ENCODE results near the gene GXYLT2. TPM values are rescaled to one million over a fixed set of nuclear protein-coding genes. Genes with fewer than 3 reads are reported as not detected.

The GXYLT2 gene
- total and polyA plus RNA-seq, 2 experiments from 2014 or later = 2.0 to 5.8 TPM

DNA sequence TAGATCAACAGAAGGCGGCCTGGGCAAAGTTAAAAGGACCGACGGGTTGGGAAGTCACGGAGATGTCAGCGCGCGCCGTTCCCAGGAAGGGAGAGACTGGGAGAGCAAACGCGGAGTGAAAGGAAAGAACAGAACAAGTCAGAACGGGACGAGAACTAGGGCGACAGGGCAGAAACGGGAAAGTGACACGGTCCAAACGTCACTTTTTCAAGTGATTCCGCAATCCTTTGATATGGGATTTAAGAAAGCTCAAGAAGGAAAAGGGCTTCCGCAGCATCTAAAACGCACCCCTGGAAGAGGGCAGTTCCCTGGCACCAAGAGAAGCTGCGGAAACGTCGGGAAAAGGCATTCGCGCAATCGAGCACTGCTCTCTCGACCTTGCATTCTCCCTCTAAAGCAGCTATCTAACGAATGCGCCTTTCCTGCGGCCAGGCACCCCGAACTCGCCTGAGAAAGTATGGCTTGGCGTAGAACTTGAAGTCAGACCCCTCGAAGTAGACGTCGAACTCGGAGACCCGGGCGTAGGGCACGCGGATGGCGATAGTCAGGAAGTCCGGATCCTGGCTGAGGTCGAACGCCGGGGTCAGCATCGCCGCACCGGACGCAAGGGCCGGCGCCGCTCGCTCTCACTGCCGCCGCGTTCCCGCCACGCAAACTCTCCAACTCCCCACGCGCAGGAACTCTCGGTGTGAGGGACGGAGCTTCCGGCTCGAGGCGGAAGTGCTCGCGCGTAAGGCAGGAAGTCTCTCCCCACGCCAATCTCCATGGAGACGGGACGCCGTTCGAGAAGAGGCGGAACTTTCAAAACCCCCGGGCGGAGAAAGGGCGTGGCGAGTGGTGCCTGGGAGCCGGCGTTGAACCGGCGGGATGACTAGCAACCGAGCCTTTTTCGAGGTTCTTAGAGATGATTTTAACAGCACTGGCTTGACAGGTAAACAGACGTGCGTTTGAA lies 39.8 kb upstream of the GXYLT2 start, which contains the start of gene SHQ1:
TSS of gene SHQ1 (minus strand) at position 695 of the 952 bp plus-strand sequence. CDS start at position 590, 105 bp downstream.
- ATAC-seq = peak; percentile 96
- Mint-ChIP-seq H3K36me3 (ENCODE audit: low read depth) (peaks cover 4% of the 10 kb centered on the region; the same call in 2 of the 3 replicates), H3K27me3 (ENCODE audit: insufficient read depth, low read depth, poor library complexity) (peaks cover 16% of the 10 kb centered on the region), H3K4me1 (peaks cover 20% of the 10 kb centered on the region), H3K4me3 (peak within 1 kb of the TSS; percentile 86), H3K9me3 (no peaks in the 10 kb centered on the region; the same call in 2 of the 3 replicates), H3K27ac (peak within 1 kb of the TSS; percentile 25; the same call in 1 of the 2 replicates)
- Histone ChIP-seq H4K20me1 (replicated peaks; ENCODE audit: insufficient read depth) (peaks cover 8% of the 10 kb centered on the region), H3K4me3 (peak within 1 kb of the TSS; percentile 80), H3K4me1 (ENCODE audit: insufficient read depth) (peaks cover 9% of the 10 kb centered on the region), H3K79me2 (replicated peaks; ENCODE audit: insufficient read depth) (peaks cover 35% of the 10 kb centered on the region), H3K9me2 (ENCODE audit: insufficient read depth) (no peaks in the 10 kb centered on the region), H3F3A (replicated peaks; ENCODE audit: low read depth) (no peaks in the 10 kb centered on the region), H3K36me3 (ENCODE audit: insufficient read depth) (no peaks in the 10 kb centered on the region), H3K27ac (ENCODE audit: low read depth) (no peak within 1 kb of the TSS), H3K27me3 (ENCODE audit: insufficient read depth) (peaks cover 18% of the 10 kb centered on the region), H3K4me2 (peak within 1 kb of the TSS; percentile 90), H2AFZ (peak within 1 kb of the TSS; percentile 99)
- DNase-seq (ENCODE audit: low spot score) = peak; percentile 98
- TF ChIP-seq, protein P1, sequence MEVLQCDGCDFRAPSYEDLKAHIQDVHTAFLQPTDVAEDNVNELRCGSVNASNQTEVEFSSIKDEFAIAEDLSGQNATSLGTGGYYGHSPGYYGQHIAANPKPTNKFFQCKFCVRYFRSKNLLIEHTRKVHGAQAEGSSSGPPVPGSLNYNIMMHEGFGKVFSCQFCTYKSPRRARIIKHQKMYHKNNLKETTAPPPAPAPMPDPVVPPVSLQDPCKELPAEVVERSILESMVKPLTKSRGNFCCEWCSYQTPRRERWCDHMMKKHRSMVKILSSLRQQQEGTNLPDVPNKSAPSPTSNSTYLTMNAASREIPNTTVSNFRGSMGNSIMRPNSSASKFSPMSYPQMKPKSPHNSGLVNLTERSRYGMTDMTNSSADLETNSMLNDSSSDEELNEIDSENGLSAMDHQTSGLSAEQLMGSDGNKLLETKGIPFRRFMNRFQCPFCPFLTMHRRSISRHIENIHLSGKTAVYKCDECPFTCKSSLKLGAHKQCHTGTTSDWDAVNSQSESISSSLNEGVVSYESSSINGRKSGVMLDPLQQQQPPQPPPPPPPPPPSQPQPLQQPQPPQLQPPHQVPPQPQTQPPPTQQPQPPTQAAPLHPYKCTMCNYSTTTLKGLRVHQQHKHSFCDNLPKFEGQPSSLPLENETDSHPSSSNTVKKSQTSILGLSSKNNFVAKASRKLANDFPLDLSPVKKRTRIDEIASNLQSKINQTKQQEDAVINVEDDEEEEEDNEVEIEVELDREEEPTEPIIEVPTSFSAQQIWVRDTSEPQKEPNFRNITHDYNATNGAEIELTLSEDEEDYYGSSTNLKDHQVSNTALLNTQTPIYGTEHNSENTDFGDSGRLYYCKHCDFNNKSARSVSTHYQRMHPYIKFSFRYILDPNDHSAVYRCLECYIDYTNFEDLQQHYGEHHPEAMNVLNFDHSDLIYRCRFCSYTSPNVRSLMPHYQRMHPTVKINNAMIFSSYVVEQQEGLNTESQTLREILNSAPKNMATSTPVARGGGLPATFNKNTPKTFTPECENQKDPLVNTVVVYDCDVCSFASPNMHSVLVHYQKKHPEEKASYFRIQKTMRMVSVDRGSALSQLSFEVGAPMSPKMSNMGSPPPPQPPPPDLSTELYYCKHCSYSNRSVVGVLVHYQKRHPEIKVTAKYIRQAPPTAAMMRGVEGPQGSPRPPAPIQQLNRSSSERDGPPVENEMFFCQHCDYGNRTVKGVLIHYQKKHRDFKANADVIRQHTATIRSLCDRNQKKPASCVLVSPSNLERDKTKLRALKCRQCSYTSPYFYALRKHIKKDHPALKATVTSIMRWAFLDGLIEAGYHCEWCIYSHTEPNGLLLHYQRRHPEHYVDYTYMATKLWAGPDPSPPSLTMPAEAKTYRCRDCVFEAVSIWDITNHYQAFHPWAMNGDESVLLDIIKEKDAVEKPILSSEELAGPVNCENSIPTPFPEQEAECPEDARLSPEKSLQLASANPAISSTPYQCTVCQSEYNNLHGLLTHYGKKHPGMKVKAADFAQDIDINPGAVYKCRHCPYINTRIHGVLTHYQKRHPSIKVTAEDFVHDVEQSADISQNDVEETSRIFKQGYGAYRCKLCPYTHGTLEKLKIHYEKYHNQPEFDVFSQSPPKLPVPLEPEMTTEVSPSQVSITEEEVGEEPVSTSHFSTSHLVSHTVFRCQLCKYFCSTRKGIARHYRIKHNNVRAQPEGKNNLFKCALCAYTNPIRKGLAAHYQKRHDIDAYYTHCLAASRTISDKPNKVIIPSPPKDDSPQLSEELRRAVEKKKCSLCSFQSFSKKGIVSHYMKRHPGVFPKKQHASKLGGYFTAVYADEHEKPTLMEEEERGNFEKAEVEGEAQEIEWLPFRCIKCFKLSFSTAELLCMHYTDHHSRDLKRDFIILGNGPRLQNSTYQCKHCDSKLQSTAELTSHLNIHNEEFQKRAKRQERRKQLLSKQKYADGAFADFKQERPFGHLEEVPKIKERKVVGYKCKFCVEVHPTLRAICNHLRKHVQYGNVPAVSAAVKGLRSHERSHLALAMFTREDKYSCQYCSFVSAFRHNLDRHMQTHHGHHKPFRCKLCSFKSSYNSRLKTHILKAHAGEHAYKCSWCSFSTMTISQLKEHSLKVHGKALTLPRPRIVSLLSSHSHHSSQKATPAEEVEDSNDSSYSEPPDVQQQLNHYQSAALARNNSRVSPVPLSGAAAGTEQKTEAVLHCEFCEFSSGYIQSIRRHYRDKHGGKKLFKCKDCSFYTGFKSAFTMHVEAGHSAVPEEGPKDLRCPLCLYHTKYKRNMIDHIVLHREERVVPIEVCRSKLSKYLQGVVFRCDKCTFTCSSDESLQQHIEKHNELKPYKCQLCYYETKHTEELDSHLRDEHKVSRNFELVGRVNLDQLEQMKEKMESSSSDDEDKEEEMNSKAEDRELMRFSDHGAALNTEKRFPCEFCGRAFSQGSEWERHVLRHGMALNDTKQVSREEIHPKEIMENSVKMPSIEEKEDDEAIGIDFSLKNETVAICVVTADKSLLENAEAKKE (CRISPR knock-in tag; IDR thresholded peaks at IDR 0.05) = no peak
- no peak for TF ChIP-seq ZNF114 (CRISPR knock-in tag; IDR thresholded peaks at IDR 0.05)
- no peak for TF ChIP-seq JUNB (IDR thresholded peaks at IDR 0.05; ENCODE audit: unreplicated experiment)
- TF ChIP-seq POLR2AphosphoS5 (IDR thresholded peaks at IDR 0.05; ENCODE audit: low read depth) = peak; percentile 84
- peak; percentile 42; the same call in 1 of the 2 replicates for TF ChIP-seq CREB1 (CRISPR knock-in tag; IDR thresholded peaks at IDR 0.05; ENCODE audit: low read depth)
- TF ChIP-seq EZH2phosphoT487 (IDR thresholded peaks at IDR 0.05; ENCODE audit: unreplicated experiment) = no peak
- TF ChIP-seq, protein P2, sequence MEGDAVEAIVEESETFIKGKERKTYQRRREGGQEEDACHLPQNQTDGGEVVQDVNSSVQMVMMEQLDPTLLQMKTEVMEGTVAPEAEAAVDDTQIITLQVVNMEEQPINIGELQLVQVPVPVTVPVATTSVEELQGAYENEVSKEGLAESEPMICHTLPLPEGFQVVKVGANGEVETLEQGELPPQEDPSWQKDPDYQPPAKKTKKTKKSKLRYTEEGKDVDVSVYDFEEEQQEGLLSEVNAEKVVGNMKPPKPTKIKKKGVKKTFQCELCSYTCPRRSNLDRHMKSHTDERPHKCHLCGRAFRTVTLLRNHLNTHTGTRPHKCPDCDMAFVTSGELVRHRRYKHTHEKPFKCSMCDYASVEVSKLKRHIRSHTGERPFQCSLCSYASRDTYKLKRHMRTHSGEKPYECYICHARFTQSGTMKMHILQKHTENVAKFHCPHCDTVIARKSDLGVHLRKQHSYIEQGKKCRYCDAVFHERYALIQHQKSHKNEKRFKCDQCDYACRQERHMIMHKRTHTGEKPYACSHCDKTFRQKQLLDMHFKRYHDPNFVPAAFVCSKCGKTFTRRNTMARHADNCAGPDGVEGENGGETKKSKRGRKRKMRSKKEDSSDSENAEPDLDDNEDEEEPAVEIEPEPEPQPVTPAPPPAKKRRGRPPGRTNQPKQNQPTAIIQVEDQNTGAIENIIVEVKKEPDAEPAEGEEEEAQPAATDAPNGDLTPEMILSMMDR (conservative IDR thresholded peaks at IDR 0.05; ENCODE audit: low read depth in 2 of 2) = no peak
- no peak for TF ChIP-seq EZH2 (IDR thresholded peaks at IDR 0.05; ENCODE audit: low read depth, unreplicated experiment)
- no peak for TF ChIP-seq NANOG (IDR thresholded peaks at IDR 0.05; ENCODE audit: borderline replicate concordance)
- no peak for TF ChIP-seq STAT1 (IDR thresholded peaks at IDR 0.05; ENCODE audit: unreplicated experiment)
- TF ChIP-seq, protein P3, sequence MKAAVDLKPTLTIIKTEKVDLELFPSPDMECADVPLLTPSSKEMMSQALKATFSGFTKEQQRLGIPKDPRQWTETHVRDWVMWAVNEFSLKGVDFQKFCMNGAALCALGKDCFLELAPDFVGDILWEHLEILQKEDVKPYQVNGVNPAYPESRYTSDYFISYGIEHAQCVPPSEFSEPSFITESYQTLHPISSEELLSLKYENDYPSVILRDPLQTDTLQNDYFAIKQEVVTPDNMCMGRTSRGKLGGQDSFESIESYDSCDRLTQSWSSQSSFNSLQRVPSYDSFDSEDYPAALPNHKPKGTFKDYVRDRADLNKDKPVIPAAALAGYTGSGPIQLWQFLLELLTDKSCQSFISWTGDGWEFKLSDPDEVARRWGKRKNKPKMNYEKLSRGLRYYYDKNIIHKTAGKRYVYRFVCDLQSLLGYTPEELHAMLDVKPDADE (IDR thresholded peaks at IDR 0.05) = peak; percentile 52; the same call in 1 of the 2 replicates
- TF ChIP-seq ZNF331 (CRISPR knock-in tag; IDR thresholded peaks at IDR 0.05; ENCODE audit: low read depth) = no peak
- TF ChIP-seq, protein P4, sequence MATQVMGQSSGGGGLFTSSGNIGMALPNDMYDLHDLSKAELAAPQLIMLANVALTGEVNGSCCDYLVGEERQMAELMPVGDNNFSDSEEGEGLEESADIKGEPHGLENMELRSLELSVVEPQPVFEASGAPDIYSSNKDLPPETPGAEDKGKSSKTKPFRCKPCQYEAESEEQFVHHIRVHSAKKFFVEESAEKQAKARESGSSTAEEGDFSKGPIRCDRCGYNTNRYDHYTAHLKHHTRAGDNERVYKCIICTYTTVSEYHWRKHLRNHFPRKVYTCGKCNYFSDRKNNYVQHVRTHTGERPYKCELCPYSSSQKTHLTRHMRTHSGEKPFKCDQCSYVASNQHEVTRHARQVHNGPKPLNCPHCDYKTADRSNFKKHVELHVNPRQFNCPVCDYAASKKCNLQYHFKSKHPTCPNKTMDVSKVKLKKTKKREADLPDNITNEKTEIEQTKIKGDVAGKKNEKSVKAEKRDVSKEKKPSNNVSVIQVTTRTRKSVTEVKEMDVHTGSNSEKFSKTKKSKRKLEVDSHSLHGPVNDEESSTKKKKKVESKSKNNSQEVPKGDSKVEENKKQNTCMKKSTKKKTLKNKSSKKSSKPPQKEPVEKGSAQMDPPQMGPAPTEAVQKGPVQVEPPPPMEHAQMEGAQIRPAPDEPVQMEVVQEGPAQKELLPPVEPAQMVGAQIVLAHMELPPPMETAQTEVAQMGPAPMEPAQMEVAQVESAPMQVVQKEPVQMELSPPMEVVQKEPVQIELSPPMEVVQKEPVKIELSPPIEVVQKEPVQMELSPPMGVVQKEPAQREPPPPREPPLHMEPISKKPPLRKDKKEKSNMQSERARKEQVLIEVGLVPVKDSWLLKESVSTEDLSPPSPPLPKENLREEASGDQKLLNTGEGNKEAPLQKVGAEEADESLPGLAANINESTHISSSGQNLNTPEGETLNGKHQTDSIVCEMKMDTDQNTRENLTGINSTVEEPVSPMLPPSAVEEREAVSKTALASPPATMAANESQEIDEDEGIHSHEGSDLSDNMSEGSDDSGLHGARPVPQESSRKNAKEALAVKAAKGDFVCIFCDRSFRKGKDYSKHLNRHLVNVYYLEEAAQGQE (IDR thresholded peaks at IDR 0.05; ENCODE audit: unreplicated experiment) = no peak

All from GM23338 (cell line).